T-helper 17 cell (primary cell): ENCODE data around the gene DNAJC11. TPM values are rescaled to one million over a fixed set of nuclear protein-coding genes. Genes with fewer than 3 reads are reported as not detected.
A peak's percentile ranks its signal among the peaks of the same experiment; 100 is the strongest.

ENCODE experiments used
- ATAC-seq: fragments of 150-1000 bp; cut with Tn5 transposase; 2 replicates; pipeline ENCODE4 v1.10.0; 2021; ENCODE audit warnings: mild to moderate bottlenecking, moderate library complexity
- DNase-seq, 3 donors: peaks; one replicate each; pipeline versions ENCODE4 v3.0.0 to v3.0.0-alpha.2; 2020 to 2021
- H3K9me3 ChIP-seq: one replicate; pipeline ENCODE4 v1.7.0; 2013; ENCODE audit warnings: low read length, mild to moderate bottlenecking; ENCODE audit not compliant: control insufficient read depth, poor library complexity, severe bottlenecking
- H3K27ac Mint-ChIP-seq: one replicate; pipeline ENCODE4 v1.8.0; 2022; ENCODE audit warnings: mild to moderate bottlenecking, moderate library complexity, mixed read lengths
- H3K27me3 Mint-ChIP-seq: one replicate; pipeline ENCODE4 v1.8.0; 2022; ENCODE audit warnings: mixed read lengths
- H3K36me3 Mint-ChIP-seq: one replicate; pipeline ENCODE4 v1.8.0; 2022; ENCODE audit warnings: low read depth, mixed read lengths
- H3K4me1 Mint-ChIP-seq: one replicate; pipeline ENCODE4 v1.8.0; 2022; ENCODE audit warnings: mild to moderate bottlenecking, mixed read lengths
- H3K4me3 Mint-ChIP-seq: one replicate; pipeline ENCODE4 v1.8.0; 2022; ENCODE audit warnings: mild to moderate bottlenecking, moderate library complexity, mixed read lengths
- total RNA-seq, 4 donors: library from RNA in 2 of 4; stranded (reverse) in 2 of 4; gene quantifications; one replicate each; pipeline ENCODE4 v1.2.3 and lab custom pipeline; 2022 to 2026

The DNAJC11 gene
- total RNA-seq, 2 donors from 2014 or later: 38.2 to 39.3 TPM

- H3K36me3 Mint-ChIP-seq: no peaks in the 10 kb centered on the region
- no peak overlapping the region for H3K4me3 Mint-ChIP-seq
- peaks cover 24% of the 10 kb centered on the region for H3K4me1 Mint-ChIP-seq
Measured at GRCh38 chr1:6592441-6592840, 109.2 kb downstream of the DNAJC11 start.

GRCh38 chr1:6591644-6592043 lies 110.0 kb downstream of the DNAJC11 start:
- Mint-ChIP-seq H3K4me1 (peaks cover 24% of the 10 kb centered on the region), H3K36me3 (no peaks in the 10 kb centered on the region), H3K27ac (peak overlapping the region; percentile 9), H3K4me3 (no peak overlapping the region), H3K27me3 (no peaks in the 10 kb centered on the region)
- ATAC-seq (no peak), DNase-seq (no peak)
- no peaks in the 10 kb centered on the region for H3K9me3 ChIP-seq

More at GRCh38 chr1:6592441-6592840, 109.2 kb downstream of the DNAJC11 start:
- H3K9me3 ChIP-seq: no peaks in the 10 kb centered on the region
- H3K27me3 Mint-ChIP-seq: no peaks in the 10 kb centered on the region
- no peak overlapping the region for H3K27ac Mint-ChIP-seq
- ATAC-seq (no peak), DNase-seq (no peak)

GRCh38 chr1:6591222-6591621 lies 110.4 kb downstream of the DNAJC11 start:
- no peaks in the 10 kb centered on the region for H3K27me3 Mint-ChIP-seq
- peak overlapping the region; percentile 9 for H3K27ac Mint-ChIP-seq
- no peak overlapping the region for H3K4me3 Mint-ChIP-seq
- no peak for DNase-seq
- peaks cover 21% of the 10 kb centered on the region for H3K4me1 Mint-ChIP-seq
- no peaks in the 10 kb centered on the region for H3K9me3 ChIP-seq
- ATAC-seq: peak; percentile 42
- no peaks in the 10 kb centered on the region for H3K36me3 Mint-ChIP-seq

GRCh38 chr1:6590046-6590445 lies 111.6 kb downstream of the DNAJC11 start:
- peak overlapping the region; percentile 21 for H3K27ac Mint-ChIP-seq
- no peak for ATAC-seq
- H3K27me3 Mint-ChIP-seq: no peaks in the 10 kb centered on the region
- H3K9me3 ChIP-seq: no peaks in the 10 kb centered on the region
- H3K4me3 Mint-ChIP-seq: no peak overlapping the region
- DNase-seq: no peak
- H3K4me1 Mint-ChIP-seq: peaks cover 16% of the 10 kb centered on the region
- no peaks in the 10 kb centered on the region for H3K36me3 Mint-ChIP-seq

- peaks cover 23% of the 10 kb centered on the region for H3K4me1 Mint-ChIP-seq
- no peak overlapping the region for H3K4me3 Mint-ChIP-seq
- no peaks in the 10 kb centered on the region for H3K27me3 Mint-ChIP-seq
- H3K27ac Mint-ChIP-seq: no peak overlapping the region
- H3K9me3 ChIP-seq: no peaks in the 10 kb centered on the region
- DNase-seq: no peak
- H3K36me3 Mint-ChIP-seq: no peaks in the 10 kb centered on the region
- no peak for ATAC-seq
Measured at GRCh38 chr1:6588893-6589520, 112.6 kb downstream of the DNAJC11 start.

GRCh38 chr1:6588128-6588892 lies 113.3 kb downstream of the DNAJC11 start:
- Mint-ChIP-seq H3K27ac (peak overlapping the region; percentile 27), H3K4me3 (no peak overlapping the region), H3K4me1 (peaks cover 23% of the 10 kb centered on the region), H3K27me3 (no peaks in the 10 kb centered on the region), H3K36me3 (no peaks in the 10 kb centered on the region)
- no peak for ATAC-seq
- no peaks in the 10 kb centered on the region for H3K9me3 ChIP-seq
- no peak for DNase-seq

- H3K36me3 Mint-ChIP-seq: no peaks in the 10 kb centered on the region
Measured at GRCh38 chr1:6587261-6588005, 114.2 kb downstream of the DNAJC11 start.

GRCh38 chr1:6586404-6586816 lies 115.2 kb downstream of the DNAJC11 start:
- Mint-ChIP-seq H3K27ac (no peak overlapping the region), H3K4me1 (peaks cover 26% of the 10 kb centered on the region)
- no peak for DNase-seq

More at GRCh38 chr1:6587261-6588005, 114.2 kb downstream of the DNAJC11 start:
- H3K9me3 ChIP-seq: no peaks in the 10 kb centered on the region
- Mint-ChIP-seq H3K4me1 (peaks cover 23% of the 10 kb centered on the region), H3K27ac (peak overlapping the region; percentile 27), H3K4me3 (no peak overlapping the region), H3K27me3 (no peaks in the 10 kb centered on the region)
- DNase-seq: no peak
- no peak for ATAC-seq

GRCh38 chr1:6585841-6586240 lies 115.8 kb downstream of the DNAJC11 start:
- DNase-seq: no peak
- no peaks in the 10 kb centered on the region for H3K9me3 ChIP-seq
- Mint-ChIP-seq H3K27me3 (no peaks in the 10 kb centered on the region), H3K4me1 (peaks cover 29% of the 10 kb centered on the region), H3K36me3 (no peaks in the 10 kb centered on the region), H3K27ac (no peak overlapping the region), H3K4me3 (no peak overlapping the region)
- no peak for ATAC-seq

More at GRCh38 chr1:6586404-6586816, 115.2 kb downstream of the DNAJC11 start:
- Mint-ChIP-seq H3K27me3 (no peaks in the 10 kb centered on the region), H3K36me3 (no peaks in the 10 kb centered on the region), H3K4me3 (no peak overlapping the region)
- no peaks in the 10 kb centered on the region for H3K9me3 ChIP-seq
- no peak for ATAC-seq

- H3K9me3 ChIP-seq: no peaks in the 10 kb centered on the region
- peaks cover 31% of the 10 kb centered on the region for H3K4me1 Mint-ChIP-seq
- H3K27ac Mint-ChIP-seq: peak overlapping the region; percentile 68
- ATAC-seq: no peak
- no peak overlapping the region for H3K4me3 Mint-ChIP-seq
- H3K36me3 Mint-ChIP-seq: no peaks in the 10 kb centered on the region
- DNase-seq: no peak
- H3K27me3 Mint-ChIP-seq: no peaks in the 10 kb centered on the region
Measured at GRCh38 chr1:6585081-6585722, 116.4 kb downstream of the DNAJC11 start.
